ENCODE measurements around the gene USP46.

The USP46 gene

DNA sequence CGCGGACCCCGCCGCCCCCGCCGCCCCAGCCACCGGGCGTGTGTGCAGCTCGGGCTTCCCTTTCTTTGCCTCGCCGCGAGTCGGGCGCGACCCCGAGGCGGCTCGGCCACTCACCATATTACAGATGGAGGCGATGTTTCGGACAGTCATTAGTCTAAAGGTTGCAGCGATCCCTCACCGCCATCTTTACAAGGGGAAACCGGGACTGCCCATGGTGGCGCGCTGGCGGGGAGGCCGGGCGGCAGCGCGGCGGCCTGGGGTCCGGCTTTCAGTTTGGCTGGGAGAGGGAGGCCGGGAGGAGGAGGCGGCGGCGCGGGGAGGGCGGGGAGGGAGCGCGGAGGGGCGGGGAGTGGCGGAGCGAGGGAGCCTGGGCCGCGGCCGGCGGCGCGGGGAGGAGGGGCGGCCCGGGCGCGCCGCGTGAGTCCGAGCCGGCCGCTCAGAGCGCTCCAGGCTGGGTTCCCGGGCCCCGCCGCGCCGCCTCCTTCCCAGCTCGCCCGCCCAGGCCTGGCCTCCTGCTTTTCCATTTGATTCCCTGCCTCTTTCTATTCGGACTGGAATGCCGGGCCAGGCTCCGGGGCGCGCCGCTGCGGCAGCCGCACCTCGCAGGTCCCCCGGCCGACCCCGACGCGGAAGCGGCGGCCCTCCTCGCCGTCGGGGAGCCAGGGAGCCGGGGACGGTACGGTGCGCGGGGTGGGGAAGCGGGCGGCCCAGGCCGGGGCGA is at the start of gene USP46:
USP46 (minus strand) TSS at position 301 of the 721 bp plus-strand sequence; CDS start at position 150, 151 bp downstream.
- DNase-seq (ENCODE audit: low read depth), result peak; percentile 50

GRCh38 chr4:52704661-52705060 is 45.6 kb upstream of the USP46 start:
- no peak for DNase-seq (ENCODE audit: low read depth)

- no peak for DNase-seq (ENCODE audit: low read depth)
These were observed 45.0 kb upstream of the USP46 start for GRCh38 chr4:52704133-52704532.

- DNase-seq (ENCODE audit: low read depth), result no peak
These were observed 42.1 kb upstream of the USP46 start for GRCh38 chr4:52701207-52701606.

DNA sequence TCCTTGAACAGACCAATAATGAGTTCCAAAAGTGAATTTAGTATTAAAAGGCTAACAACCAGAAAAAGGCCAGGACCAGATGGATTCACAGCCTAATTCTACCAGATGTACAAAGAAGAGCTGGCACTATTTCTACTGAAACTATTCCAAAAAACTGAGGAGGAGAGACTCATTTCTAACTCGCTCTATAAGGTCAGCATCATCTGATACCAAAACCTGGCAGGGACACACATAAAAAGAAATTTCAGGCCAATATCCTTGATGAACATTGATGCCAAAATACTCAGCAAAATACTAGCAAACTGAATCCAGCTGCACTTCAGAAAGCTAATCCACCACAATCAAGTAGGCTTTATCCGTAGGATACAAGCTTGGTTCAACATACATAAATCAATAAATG is 35.8 kb upstream of the USP46 start:
- DNase-seq (ENCODE audit: low read depth), result no peak

GRCh38 chr4:52693492-52693891 is 34.4 kb upstream of the USP46 start:
- DNase-seq (ENCODE audit: low read depth), result no peak

- DNase-seq (ENCODE audit: low read depth), result no peak
These were observed 30.0 kb upstream of the USP46 start for GRCh38 chr4:52689096-52689495.

DNA sequence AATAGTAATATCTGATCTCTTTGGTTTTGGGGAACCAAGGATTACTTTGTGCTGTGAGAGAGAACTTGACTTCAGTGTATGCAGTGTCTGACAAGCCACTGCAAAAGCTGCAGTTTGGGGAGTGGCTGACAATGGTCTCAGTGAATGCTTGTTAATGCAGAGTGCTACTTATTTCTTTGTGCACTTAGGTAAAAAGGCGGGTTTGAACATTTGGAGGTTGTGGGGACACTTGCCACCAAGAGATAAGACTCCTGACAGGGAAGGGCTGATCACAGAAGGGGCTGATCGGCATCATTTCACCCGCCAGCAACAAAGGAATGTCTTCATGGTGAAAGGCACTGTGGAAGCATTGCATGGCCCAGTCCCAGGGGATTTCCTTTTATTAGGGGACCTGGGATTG is 28.6 kb upstream of the USP46 start:
- DNase-seq (ENCODE audit: low read depth), result no peak

GRCh38 chr4:52685316-52685715 is 26.2 kb upstream of the USP46 start:
- no peak for DNase-seq (ENCODE audit: low read depth)

GRCh38 chr4:52684896-52685295 is 25.8 kb upstream of the USP46 start:
- no peak for DNase-seq (ENCODE audit: low read depth)

GRCh38 chr4:52680381-52680780 is 21.3 kb upstream of the USP46 start:
- DNase-seq (ENCODE audit: low read depth), result no peak

DNA sequence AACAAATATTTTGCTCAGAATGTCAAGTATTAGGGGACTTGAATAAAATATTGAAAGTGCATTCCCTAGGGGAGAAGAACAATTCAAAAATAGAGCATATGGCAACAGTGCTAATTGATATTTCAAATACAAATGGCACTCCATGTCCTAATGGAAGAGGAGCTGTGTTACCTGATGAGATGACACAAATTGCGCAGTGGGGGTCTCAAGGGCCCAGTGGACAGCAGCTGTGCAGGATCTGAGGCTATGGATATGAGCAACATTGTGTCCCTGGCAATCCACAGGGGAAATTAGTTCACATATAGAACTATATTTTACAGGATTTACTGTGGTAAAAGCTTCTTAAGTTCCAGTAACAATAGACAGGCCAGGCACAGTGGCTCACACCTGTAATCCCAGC is 17.4 kb upstream of the USP46 start:
- no peak for DNase-seq (ENCODE audit: low read depth)

DNA sequence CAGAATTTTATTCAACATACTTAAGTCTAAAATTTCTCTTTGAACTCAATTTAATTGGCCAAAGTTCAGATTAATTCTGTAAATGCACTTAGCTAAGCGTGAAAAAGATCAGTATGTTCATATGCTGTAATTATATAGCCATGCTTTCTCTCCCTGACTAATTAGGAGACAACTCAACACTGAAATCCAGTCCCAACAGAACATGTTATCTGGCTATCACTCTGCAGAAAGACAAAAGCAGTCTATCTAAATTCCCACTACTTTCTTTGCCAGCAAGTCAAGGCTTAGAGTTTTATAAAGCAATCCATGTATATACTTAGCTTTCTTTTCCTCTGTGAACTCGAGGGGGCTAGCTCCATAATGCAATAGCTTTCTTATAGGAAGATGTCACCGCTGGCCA is 16.0 kb upstream of the USP46 start:
- DNase-seq (ENCODE audit: low read depth), result no peak

- DNase-seq (ENCODE audit: low read depth), result no peak
These were observed 11.6 kb upstream of the USP46 start for GRCh38 chr4:52670739-52671138.

DNA sequence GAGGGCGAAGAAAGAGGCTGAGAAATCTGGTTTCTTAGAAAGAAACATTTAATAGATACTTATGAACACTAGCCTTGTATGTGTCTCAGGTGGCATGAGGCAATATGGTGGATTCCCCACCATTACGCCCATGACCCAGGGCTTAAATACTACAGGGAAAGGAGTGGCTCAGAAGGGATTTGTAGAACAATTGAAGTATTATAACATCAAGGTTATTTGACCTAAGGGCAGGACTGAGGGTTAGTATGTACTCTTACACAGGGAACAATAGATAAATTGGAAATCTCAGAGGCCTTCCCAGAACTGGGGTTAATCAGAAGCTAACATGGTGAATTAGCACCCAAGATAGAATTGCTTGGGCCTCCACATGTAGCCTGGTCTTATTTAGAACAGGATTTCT is 11.0 kb upstream of the USP46 start:
- DNase-seq (ENCODE audit: low read depth), result no peak

GRCh38 chr4:52665592-52665991 is 6.5 kb upstream of the USP46 start:
- no peak for DNase-seq (ENCODE audit: low read depth)

DNA sequence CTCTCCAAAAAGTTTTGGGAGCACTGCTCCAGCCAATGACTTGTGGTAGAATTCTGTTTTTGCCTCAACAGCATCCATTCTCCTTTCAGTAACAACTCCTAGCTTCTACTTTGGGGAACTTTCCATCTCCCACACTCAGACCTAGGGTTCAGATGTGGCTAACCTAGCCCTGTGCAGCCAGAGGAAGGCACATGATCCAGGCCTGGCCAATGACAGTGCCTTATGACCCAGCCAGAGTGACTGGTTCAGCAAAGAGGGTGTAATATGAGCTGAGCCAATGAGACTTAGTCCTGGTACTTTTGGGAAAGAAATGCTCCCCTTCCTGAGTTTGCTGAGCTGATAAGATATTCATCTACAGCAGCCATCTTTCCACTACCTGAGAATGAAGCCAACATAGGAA is 5.4 kb upstream of the USP46 start:
- DNase-seq (ENCODE audit: low read depth), result no peak

- DNase-seq (ENCODE audit: low read depth), result no peak
These were observed 3.0 kb upstream of the USP46 start for GRCh38 chr4:52661966-52662690.

DNA sequence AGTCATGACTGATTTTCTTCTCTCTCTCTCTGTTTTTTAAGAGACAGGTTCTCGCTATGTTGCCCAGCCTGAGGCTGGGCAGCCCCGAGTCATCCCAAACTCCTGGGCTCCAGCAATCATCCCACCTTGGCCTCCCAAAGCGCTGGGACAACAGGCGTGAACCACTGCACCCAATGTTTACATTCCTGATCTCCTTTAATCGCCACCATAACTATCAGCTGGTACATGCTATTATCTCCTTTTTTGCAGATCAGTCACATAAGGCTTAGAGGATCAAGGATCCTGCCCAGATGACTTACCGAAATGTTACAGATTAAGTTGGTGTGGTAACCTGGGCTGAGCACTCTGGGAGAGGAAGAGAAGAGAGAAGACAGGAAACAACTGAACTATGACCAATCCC is 1.5 kb upstream of the USP46 start:
- no peak for DNase-seq (ENCODE audit: low read depth)

DNA sequence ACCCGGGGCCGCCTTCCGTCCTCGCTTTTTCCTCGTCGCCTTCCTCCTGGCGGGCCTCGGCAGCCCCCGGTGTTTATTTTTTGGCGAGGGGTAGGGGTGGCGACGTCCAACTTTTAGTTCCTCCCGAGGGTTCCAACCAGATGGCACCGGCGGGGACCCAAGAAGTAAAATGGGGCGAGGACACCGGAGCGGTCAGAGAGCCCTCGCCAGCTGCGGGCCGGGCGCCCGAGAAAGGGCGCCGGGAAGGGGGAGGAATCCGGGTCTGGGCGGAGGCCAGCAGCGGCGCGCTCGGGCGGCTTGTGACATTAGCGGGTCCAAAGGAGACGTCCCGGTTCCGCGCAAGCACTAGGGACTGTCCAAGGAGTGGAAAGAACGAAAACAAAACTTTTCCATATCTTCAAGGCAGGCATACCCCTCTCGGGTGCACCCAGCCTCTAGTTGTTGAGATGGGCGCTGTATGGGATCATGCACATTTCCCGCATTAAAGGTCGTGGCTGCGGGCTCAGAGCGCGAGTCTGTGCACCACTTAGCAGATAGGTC is 691 bp upstream of the USP46 start:
- DNase-seq (ENCODE audit: low read depth), result no peak

DNA sequence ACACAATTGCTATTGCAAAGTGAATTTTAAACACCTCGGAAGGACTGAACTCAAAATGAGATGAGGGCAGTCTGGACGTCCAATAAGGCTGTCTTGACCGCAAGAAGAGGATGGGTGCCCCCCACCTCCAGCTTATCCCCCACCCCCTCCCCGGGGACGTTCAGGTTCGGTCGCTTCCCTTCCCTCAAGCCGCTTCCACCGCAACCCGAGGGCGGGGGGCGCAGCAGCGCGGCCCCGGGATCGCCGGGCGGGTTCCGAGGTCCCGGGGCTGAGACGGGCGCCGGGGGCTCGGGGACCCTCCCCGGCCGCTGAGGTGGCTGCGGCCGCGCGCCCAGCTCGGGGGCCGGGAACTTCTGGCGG is 480 bp downstream of the USP46 start:
- no peak for DNase-seq (ENCODE audit: low read depth)

DNA sequence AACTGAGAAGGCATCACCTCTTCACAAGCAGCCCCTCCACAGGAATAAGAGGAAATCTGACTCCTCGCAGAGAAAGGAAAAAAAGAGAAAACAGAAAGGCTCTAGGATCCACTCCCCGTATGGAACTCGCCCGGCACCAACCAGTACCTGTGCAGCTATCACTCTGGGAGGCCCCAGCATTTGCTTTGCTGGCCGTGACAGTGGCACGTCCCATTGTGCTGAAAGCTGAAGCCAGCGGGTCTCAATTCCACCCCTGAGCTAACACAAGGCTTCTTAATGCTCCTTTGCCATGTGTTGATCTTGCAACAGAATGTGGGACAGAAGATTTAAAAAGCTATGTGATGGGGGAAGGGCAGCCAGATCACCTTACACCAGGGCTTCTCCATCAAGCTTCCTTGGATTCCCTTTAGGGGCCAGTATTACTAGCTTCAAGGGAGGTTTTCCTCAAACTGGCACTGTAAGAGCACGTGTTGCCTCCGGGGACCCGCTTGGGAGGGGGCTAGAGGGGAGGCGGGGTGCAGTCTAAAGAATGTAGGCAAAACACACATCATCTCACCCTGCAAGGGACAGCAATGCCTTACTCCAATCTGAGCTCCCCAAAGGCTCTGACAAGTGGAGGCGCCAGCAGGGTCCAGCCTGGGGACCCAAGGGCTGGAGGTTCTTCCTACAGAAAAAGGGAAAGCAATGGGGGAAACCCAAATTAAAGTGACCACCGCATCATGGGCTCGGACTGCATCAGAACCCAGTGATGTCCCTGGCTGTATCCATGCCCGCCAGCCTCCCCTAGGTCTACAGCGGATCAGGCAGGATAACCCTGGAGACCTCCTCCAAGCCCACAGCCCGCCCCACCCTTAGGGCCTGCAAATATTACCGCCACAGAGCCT is 1.2 kb downstream of the USP46 start:
- no peak for DNase-seq (ENCODE audit: low read depth)

DNA sequence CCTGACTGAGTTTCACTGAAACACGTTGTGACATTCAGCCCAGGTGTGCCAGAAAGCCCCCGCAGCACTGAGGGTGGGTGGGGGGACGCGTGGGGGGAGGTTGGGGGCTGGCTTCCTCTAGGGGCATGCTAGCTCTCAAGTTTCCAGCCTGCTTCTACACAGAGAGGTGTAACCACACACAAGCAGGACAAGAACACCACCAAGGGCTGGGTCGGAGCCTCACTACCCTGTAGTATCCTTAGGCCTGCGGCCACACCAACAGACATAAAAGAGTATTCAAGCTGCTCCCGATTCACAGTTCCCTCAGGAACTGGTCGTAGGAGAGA is 1.8 kb downstream of the USP46 start:
- DNase-seq (ENCODE audit: low read depth), result no peak

All from GM04504 (cell line).